Spleen (tissue), 11 donors: ENCODE results near the gene TMIE. TPM values are rescaled to one million over a fixed set of nuclear protein-coding genes. Genes with fewer than 3 reads are reported as not detected.
"Not testable (repeated sequence)": the region's sequence is repeated elsewhere in the genome, so short reads cannot be mapped to it uniquely, and the experiment has no call there.

Experiments used
- DNase-seq: peaks from one replicate; pipeline ENCODE4 v3.0.0-alpha.2; 2020
- H3K27ac ChIP-seq, 8 donors: fragments of 200-600 bp; sonication (generic) in 7 of 8; 1 replicate in 4 of 8; 2 replicates in 4 of 8; pipeline versions ENCODE4 v1.5.0 to v1.8.0; 2016 to 2021; ENCODE audit warnings: inconsistent platforms in 4 of 8, mild to moderate bottlenecking in 4 of 8, moderate library complexity in 1 of 8
- H3K27me3 ChIP-seq, 7 donors: fragments of 200-600 bp; sonication (generic) in 6 of 7; replicated peaks in 1 of 7; 1 replicate in 4 of 7; 2 replicates in 3 of 7; pipeline versions ENCODE4 v1.5.0 to v1.8.0; 2016 to 2021; ENCODE audit warnings: inconsistent platforms in 3 of 7, mild to moderate bottlenecking in 1 of 7
- H3K36me3 ChIP-seq, 6 donors: fragments of 200-600 bp; sonication (generic) in 5 of 6; 1 replicate in 4 of 6; 2 replicates in 2 of 6; pipeline versions ENCODE4 v1.5.0 to v1.8.0; 2016 to 2021; ENCODE audit warnings: inconsistent platforms in 2 of 6
- H3K4me1 ChIP-seq, 6 donors: fragments of 200-600 bp; sonication (generic) in 5 of 6; 1 replicate in 3 of 6; 2 replicates in 3 of 6; pipeline versions ENCODE4 v1.5.0 to v1.8.0; 2016 to 2021; ENCODE audit warnings: inconsistent platforms in 3 of 6
- H3K4me3 ChIP-seq, 8 donors: fragments of 200-600 bp; sonication (generic) in 7 of 8; 1 replicate in 4 of 8; 2 replicates in 4 of 8; pipeline versions ENCODE4 v1.5.0 to v1.8.0; 2016 to 2021; ENCODE audit warnings: inconsistent platforms in 4 of 8, mild to moderate bottlenecking in 4 of 8, moderate library complexity in 2 of 8
- H3K9me3 ChIP-seq, 8 donors: fragments of 200-600 bp; sonication (generic) in 7 of 8; 1 replicate in 4 of 8; 2 replicates in 4 of 8; pipeline versions ENCODE4 v1.5.0 to v1.8.0; 2016 to 2021; ENCODE audit warnings: inconsistent platforms in 4 of 8
- POLR2A ChIP-seq, 3 donors: fragments of 450-650 bp; IDR thresholded peaks; one replicate each; pipeline ENCODE4 v1.5.1; 2017; ENCODE audit warnings: antibody characterized with exemption in 3 of 3, mild to moderate bottlenecking in 1 of 3
- POLR2AphosphoS5 ChIP-seq, 3 donors: sonication (generic); formaldehyde crosslinking; IDR thresholded peaks; one replicate each; pipeline ENCODE4 v1.5.1; 2017; ENCODE audit warnings: antibody characterized with exemption in 3 of 3
- WGBS, 5 donors: extraction: QIAGEN DNeasy Blood & Tissue Kit in 3 of 5; methylation state at CpG; one replicate each; pipeline versions ENCODE4 v1.1.5 to v1.1.7; 2013 to 2018; 5-methylcytosine and 5-hydroxymethylcytosine counted together
- intact Hi-C: fragments of 100-400 bp; cut with DNase I; formaldehyde crosslinking; loops from one replicate; pipeline ENCODE4 v1.15.0; 2023; ENCODE audit warnings: low total_unique reads
- polyA plus RNA-seq, 3 donors: library from polyadenylated mRNA; stranded (reverse); fragments of 200-250 nt; gene quantifications; one replicate each; pipeline ENCODE4 v1.2.1, GENCODE V29; 2013
- total RNA-seq, 7 donors: library from RNA; depleted of rRNA in 3 of 7; stranded (reverse); fragments of >200 nt in 3 of 7; fragmentation: NEBNext Ultra II Directional in 4 of 7; extraction: Animal tissue kit (Norgen Biotek cat#: 25700) in 4 of 7; gene quantifications; one replicate each; pipeline versions ENCODE4 v1.1.0 to v1.2.1, GENCODE V29; 2016 to 2021
- TF ChIP-seq, protein P1 (sequence below), 11 experiments: fragments of 200-600 bp in 7 of 11; fragments of 450-650 bp in 4 of 11; sonication (generic) in 4 of 11; IDR thresholded peaks in 8 of 11; conservative IDR thresholded peaks in 3 of 11; 1 replicate in 7 of 11; 2 replicates in 4 of 11; pipeline versions ENCODE4 v1.4.0 to v1.8.0; 2016 to 2021; ENCODE audit warnings: antibody characterized with exemption in 11 of 11, inconsistent platforms in 4 of 11, mild to moderate bottlenecking in 1 of 11
- donor health status: healthy with polysubstance abuse.
- donor health status: DM: no; HTN: no; CAD: no; lungs with moderate emphysema.
- donor health status: DM: no; HTN: no; CAD: no.
- donor health status: Bipolar disorder and iron deficiency.
- donor health status: healthy.
- donor health status: DM: no; HTN: no; CAD: no.
- donor health status: DM: yes; HTN: yes; CAD: no.

The TMIE gene
- total and polyA plus RNA-seq, 10 donors: 0.23 to 1.6 (median 0.67) TPM; not detected in 2

DNA sequence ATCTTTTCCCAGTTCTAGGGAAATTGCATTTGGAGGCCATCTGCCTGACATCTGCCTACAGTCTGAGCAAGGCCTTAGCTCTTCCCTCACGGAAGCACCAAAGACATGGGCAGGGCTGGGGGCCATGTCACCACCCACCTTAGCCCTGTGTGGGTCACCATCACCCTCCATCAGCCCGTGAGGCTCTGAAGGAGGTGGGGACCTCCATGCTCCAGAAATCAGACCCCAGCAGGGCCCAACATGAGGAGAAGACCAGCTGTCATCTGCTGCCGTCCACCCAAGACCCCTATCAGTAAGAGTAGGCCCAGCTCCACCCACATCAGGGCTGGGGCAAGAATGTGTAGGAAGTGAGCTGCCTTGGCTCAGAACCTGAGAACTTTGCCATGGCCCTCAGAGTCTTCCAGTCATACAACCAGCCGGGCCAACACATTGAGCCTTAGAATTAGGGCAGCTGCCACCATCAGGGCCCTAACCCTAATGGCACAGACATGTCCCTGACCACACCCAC is 1.9 kb downstream of the TMIE start:
- WGBS, 5 donors: 85 to 95% (median 90%) methylated on average over 3 to 4 of the region's 4 CpGs
- DNase-seq: peak; percentile 59
- Histone ChIP-seq H3K36me3 (no peaks in the 10 kb centered on the region), H3K4me1 (peaks cover 13 to 45% (median 30%) of the 10 kb centered on the region in 6 donors), H3K27me3 (peaks cover 0 to 27% (median 12%) of the 10 kb centered on the region in 7 donors), H3K9me3 (no peaks in the 10 kb centered on the region), H3K27ac (no peak overlapping the region), H3K4me3 (no peak overlapping the region)
- intact Hi-C loops: no loop called here
- TF ChIP-seq, protein P1, sequence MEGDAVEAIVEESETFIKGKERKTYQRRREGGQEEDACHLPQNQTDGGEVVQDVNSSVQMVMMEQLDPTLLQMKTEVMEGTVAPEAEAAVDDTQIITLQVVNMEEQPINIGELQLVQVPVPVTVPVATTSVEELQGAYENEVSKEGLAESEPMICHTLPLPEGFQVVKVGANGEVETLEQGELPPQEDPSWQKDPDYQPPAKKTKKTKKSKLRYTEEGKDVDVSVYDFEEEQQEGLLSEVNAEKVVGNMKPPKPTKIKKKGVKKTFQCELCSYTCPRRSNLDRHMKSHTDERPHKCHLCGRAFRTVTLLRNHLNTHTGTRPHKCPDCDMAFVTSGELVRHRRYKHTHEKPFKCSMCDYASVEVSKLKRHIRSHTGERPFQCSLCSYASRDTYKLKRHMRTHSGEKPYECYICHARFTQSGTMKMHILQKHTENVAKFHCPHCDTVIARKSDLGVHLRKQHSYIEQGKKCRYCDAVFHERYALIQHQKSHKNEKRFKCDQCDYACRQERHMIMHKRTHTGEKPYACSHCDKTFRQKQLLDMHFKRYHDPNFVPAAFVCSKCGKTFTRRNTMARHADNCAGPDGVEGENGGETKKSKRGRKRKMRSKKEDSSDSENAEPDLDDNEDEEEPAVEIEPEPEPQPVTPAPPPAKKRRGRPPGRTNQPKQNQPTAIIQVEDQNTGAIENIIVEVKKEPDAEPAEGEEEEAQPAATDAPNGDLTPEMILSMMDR (IDR thresholded peaks at IDR 0.05 in 8 of 11, conservative IDR thresholded peaks at IDR 0.05 in 3 of 11): no peak
- TF ChIP-seq POLR2A (IDR thresholded peaks at IDR 0.05) (no peak), POLR2AphosphoS5 (IDR thresholded peaks at IDR 0.05) (no peak)

DNA sequence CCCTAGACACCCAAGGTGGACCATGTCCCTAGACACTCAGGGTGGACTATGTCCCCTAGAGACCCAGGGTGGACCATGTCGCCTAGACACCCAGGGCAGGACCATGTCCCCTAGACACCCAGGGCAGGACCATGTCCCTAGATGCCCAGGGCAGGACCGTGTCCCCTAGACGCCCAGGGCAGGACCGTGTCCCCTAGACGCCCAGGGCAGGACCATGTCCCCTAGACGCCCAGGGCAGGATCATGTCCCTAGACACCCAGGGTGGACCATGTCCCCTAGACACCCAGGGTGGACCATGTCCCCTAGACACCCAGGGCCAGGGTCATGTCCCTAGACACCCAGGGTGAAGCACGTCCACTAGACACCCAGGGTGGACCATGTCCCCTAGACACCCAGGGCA is 3.2 kb downstream of the TMIE start:
- H3K36me3 ChIP-seq, H3K9me3 ChIP-seq, H3K27ac ChIP-seq, H3K4me3 ChIP-seq, DNase-seq, intact Hi-C loops: not testable (repeated sequence)
- peaks cover 0 to 27% (median 12%) of the 10 kb centered on the region in 7 donors for H3K27me3 ChIP-seq
- 28 to 56% (median 43%) methylated on average over 5 to 7 of the region's 7 CpGs; no CpG with 5 or more reads in 1 of the 5 donors for WGBS, 5 donors
- H3K4me1 ChIP-seq: peaks cover 10 to 40% (median 27%) of the 10 kb centered on the region in 6 donors

DNA sequence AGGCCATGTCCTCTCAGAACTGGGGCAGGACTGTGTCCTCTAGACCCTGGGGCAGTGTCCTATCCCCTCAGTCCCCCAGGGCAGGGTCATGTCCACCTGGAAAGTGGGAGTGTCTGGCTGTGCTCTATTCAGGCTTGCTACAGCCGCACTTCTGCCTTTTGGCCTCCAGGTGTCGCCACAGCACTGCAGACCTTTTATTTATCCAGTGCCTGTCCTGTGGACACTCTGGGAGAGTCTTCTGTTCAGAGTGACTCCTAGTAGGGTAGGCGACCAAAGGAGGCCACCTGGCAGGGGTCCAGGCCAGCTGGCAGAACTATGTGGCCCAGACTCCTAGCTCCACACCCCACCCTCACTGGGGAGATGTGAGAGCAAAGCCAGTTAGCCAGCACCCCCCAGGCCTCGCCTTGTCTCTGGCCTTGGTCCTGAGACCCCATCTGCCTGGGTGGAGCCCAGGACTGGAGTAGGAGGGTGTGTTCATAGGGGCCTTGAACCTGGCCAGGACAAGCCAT is 3.9 kb downstream of the TMIE start:
- intact Hi-C loops: loop anchor here (5.0 kb wide), 1 partner anchor 192 kb away; no protein-coding TSS in a partner anchor
- Histone ChIP-seq H3K36me3 (no peaks in the 10 kb centered on the region), H3K4me1 (peaks cover 8 to 33% (median 20%) of the 10 kb centered on the region in 6 donors), H3K4me3 (no peak overlapping the region), H3K9me3 (no peaks in the 10 kb centered on the region), H3K27me3 (peaks cover 0 to 27% (median 12%) of the 10 kb centered on the region in 7 donors), H3K27ac (no peak overlapping the region)
- DNase-seq: peak; percentile 88
- 17 to 33% (median 21%) methylated on average over 3 to 4 of the region's 4 CpGs for WGBS, 5 donors
- TF ChIP-seq, protein P1 (IDR thresholded peaks at IDR 0.05 in 8 of 11, conservative IDR thresholded peaks at IDR 0.05 in 3 of 11): peak; percentile 92 to 98 (median 96)
- no peak for TF ChIP-seq POLR2A (IDR thresholded peaks at IDR 0.05)

DNA sequence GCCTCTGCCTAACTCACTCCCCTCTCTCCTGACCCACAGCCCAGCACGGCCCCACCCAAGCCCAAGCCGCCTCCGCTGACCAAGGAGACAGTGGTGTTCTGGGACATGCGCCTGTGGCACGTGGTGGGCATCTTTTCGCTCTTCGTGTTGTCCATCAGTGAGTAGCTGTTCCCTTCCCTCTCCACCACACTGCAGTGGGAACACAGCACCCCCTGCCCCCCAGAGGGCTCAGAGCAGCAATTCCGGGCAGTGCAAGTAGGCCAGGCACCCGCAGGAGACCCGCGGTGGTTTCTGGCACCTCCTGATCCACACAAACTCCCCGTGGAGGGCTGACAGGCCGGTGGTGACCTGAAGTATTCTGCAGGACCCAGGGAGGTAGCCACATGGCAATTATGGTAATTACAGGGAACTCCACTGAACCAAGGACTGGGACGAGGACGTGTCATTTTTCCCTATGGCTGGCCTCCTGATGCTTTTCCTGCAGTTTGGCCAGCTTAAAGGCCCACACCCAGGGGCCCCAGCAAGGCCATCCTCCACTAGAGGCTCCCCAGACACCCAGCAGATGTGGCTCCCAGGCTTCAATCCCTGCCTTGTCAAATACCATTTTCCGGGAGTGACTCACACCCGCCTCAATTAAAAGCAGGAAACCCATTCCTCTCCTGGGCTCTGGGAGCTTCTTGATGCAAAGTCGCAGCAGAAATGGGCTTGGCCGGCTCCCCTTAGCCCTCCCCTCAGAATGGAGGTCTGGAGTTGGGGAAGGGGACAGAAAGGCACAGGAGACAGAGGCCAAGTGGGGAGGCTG is 4.8 kb downstream of the TMIE start:
- peak; percentile 59 for DNase-seq
- no peak overlapping the region for H3K4me3 ChIP-seq
- TF ChIP-seq POLR2AphosphoS5 (IDR thresholded peaks at IDR 0.05) (no peak), POLR2A (IDR thresholded peaks at IDR 0.05) (no peak)
- TF ChIP-seq, protein P1 (IDR thresholded peaks at IDR 0.05 in 8 of 11, conservative IDR thresholded peaks at IDR 0.05 in 3 of 11): no peak
- peaks cover 0 to 21% (median 8%) of the 10 kb centered on the region in 7 donors for H3K27me3 ChIP-seq
- WGBS, 5 donors: 65 to 86% (median 81%) methylated on average over 10 to 19 of the region's 19 CpGs
- H3K4me1 ChIP-seq: peaks cover 1 to 24% (median 13%) of the 10 kb centered on the region in 6 donors
- H3K27ac ChIP-seq: no peak overlapping the region
- H3K9me3 ChIP-seq: no peaks in the 10 kb centered on the region
- intact Hi-C loops: loop anchor here (5.0 kb wide), 1 partner anchor 191 kb away; no protein-coding TSS in a partner anchor
- no peaks in the 10 kb centered on the region for H3K36me3 ChIP-seq
